PC-3 (cell line): ENCODE data around the gene SLC19A1.

Source experiments
- EZH2 ChIP-seq: fragments of 300-600 bp; sonication (generic); IDR thresholded peaks from one replicate; pipeline ENCODE4 v1.6.1; 2017; ENCODE audit warnings: antibody characterized with exemption, mild to moderate bottlenecking, low read length; ENCODE audit not compliant: unreplicated experiment
- EZH2phosphoT487 ChIP-seq: fragments of 300-600 bp; sonication (generic); IDR thresholded peaks from 2 replicates; pipeline ENCODE4 v1.6.1; 2018; ENCODE audit warnings: mild to moderate bottlenecking, antibody characterized with exemption, low read length, borderline replicate concordance
- TF ChIP-seq, protein P1 (sequence below): fragments of 300-600 bp; sonication (generic); conservative IDR thresholded peaks from 2 replicates; pipeline ENCODE4 v1.5.1; 2017; ENCODE audit warnings: antibody characterized with exemption, low read depth, mild to moderate bottlenecking, low read length

DNA sequence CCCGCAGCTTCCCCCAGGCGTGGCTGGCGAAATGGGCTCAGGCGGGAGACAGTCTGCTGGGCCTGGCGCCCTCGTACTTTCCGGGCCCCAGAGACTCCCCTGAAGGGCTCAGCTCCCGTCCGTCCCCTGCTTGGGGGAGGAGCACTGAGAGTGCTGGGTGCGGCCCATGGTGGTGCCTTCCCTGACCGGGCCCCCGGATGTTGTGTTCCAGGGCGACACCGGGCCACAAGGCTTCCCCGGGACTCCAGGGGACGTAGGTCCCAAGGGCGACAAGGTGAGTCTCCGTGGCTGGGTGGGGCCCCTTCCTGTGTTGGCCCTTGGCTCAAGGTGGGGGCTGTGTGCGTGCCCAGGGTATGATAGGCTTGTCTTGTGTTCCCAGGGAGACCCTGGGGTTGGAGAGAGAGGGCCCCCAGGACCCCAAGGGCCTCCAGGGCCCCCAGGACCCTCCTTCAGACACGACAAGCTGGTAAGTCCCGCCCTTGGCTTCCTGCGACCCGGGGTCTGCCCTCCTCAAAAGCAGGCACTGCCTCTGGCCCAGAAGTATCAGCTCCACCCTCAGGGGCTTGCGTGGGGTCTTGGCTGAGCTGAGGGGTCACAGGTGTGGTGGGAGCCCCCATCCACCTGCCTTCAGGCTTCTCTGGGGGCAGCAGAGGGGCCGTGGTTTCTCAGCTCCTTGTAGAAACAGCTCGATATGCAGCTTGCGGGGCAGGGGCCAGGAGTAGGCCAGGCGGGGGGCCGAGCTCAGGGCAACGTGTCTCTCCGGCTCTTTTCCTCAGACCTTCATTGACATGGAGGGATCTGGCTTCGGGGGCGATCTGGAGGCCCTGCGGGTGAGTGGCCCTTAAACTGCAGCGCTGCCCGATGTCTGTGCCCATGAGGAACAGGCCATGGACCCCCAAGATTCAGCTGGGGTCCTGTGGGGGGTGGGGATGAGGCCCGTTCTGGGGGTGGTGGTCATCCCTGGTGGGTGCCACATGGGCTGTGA is 62.3 kb downstream of the SLC19A1 start:
- TF ChIP-seq EZH2phosphoT487, result no peak
- TF ChIP-seq, protein P1, sequence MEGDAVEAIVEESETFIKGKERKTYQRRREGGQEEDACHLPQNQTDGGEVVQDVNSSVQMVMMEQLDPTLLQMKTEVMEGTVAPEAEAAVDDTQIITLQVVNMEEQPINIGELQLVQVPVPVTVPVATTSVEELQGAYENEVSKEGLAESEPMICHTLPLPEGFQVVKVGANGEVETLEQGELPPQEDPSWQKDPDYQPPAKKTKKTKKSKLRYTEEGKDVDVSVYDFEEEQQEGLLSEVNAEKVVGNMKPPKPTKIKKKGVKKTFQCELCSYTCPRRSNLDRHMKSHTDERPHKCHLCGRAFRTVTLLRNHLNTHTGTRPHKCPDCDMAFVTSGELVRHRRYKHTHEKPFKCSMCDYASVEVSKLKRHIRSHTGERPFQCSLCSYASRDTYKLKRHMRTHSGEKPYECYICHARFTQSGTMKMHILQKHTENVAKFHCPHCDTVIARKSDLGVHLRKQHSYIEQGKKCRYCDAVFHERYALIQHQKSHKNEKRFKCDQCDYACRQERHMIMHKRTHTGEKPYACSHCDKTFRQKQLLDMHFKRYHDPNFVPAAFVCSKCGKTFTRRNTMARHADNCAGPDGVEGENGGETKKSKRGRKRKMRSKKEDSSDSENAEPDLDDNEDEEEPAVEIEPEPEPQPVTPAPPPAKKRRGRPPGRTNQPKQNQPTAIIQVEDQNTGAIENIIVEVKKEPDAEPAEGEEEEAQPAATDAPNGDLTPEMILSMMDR, result no peak
- no peak for TF ChIP-seq EZH2
